HepG2 (cell line): Measurements from ENCODE around the gene CTIF. TPM values are rescaled to one million over a fixed set of nuclear protein-coding genes. Genes with fewer than 3 reads are reported as not detected.
A peak's percentile ranks its signal among the peaks of the same experiment; 100 is the strongest.

Experiments
- AGO2 ChIP-seq: fragments of 200-400 bp; formaldehyde crosslinking; optimal IDR thresholded peaks from 2 replicates; pipeline ENCODE3; 2017; ENCODE audit warnings: mild to moderate bottlenecking, low read depth, low read length, moderate library complexity
- CHD4 ChIP-seq: fragments of 200-600 bp; sonication (generic); IDR thresholded peaks from 2 replicates; pipeline ENCODE4 v1.7.0; 2017; ENCODE audit warnings: mild to moderate bottlenecking, low read length, borderline replicate concordance
- DPF2 ChIP-seq: sonication (generic); formaldehyde crosslinking; IDR thresholded peaks from 2 replicates; pipeline ENCODE4 v1.4.0; 2020; ENCODE audit warnings: mild to moderate bottlenecking, low read depth, missing genetic modification reagents, borderline replicate concordance
- ERF ChIP-seq: IDR thresholded peaks from 2 replicates; pipeline ENCODE4 v1.6.1; 2018; ENCODE audit warnings: missing biosample characterization, missing genetic modification reagents
- HOXA9 ChIP-seq: sonication (generic); formaldehyde crosslinking; IDR thresholded peaks from 2 replicates; pipeline ENCODE4 v1.8.1; 2022; ENCODE audit warnings: missing genetic modification reagents, mild to moderate bottlenecking, moderate library complexity, borderline replicate concordance
- MED13 ChIP-seq: sonication (generic); formaldehyde crosslinking; IDR thresholded peaks from 2 replicates; pipeline ENCODE4 v1.5.0; 2020; ENCODE audit warnings: missing genetic modification reagents
- MEIS2 ChIP-seq: sonication (generic); formaldehyde crosslinking; IDR thresholded peaks from 2 replicates; pipeline ENCODE4 v1.9.0; 2021; ENCODE audit warnings: mild to moderate bottlenecking, missing genetic modification reagents
- PCBP1 ChIP-seq: fragments of 200-400 bp; formaldehyde crosslinking; IDR thresholded peaks from 2 replicates; pipeline ENCODE4 v1.6.1; 2017; ENCODE audit warnings: mild to moderate bottlenecking, low read depth, low read length, borderline replicate concordance
- SAFB2 ChIP-seq: sonication (generic); formaldehyde crosslinking; IDR thresholded peaks from 2 replicates; pipeline ENCODE4 v1.5.1; 2020; ENCODE audit warnings: missing genetic modification reagents, low read depth, mild to moderate bottlenecking, borderline replicate concordance
- SALL1 ChIP-seq: sonication (generic); formaldehyde crosslinking; IDR thresholded peaks from 2 replicates; pipeline ENCODE4 v1.8.0; 2022; ENCODE audit warnings: mild to moderate bottlenecking, missing genetic modification reagents
- SIN3A ChIP-seq: IDR thresholded peaks from 2 replicates; pipeline ENCODE4 v1.6.1; 2011; ENCODE audit warnings: low read depth, mild to moderate bottlenecking, control low read depth, low read length, borderline replicate concordance
- SIX4 ChIP-seq: sonication (generic); formaldehyde crosslinking; IDR thresholded peaks from 2 replicates; pipeline ENCODE4 v1.4.0; 2020; ENCODE audit warnings: missing genetic modification reagents
- ZFAT ChIP-seq: sonication (generic); formaldehyde crosslinking; conservative IDR thresholded peaks from 2 replicates; pipeline ENCODE4 v1.8.1; 2023; ENCODE audit warnings: missing genetic modification reagents, inconsistent platforms
- ZIK1 ChIP-seq: sonication (generic); formaldehyde crosslinking; IDR thresholded peaks from 2 replicates; pipeline ENCODE4 v1.5.0; 2020; ENCODE audit warnings: mild to moderate bottlenecking, low read depth, missing genetic modification reagents, borderline replicate concordance
- ZNF292 ChIP-seq: sonication (generic); formaldehyde crosslinking; IDR thresholded peaks from 2 replicates; pipeline ENCODE4 v1.8.1; 2022; ENCODE audit warnings: mild to moderate bottlenecking, low read depth, missing genetic modification reagents, borderline replicate concordance
- ZNF383 ChIP-seq: sonication (generic); formaldehyde crosslinking; IDR thresholded peaks from 2 replicates; pipeline ENCODE4 v1.4.0; 2020; ENCODE audit warnings: missing genetic modification reagents, mild to moderate bottlenecking, borderline replicate concordance
- ZNF781 ChIP-seq: sonication (generic); formaldehyde crosslinking; IDR thresholded peaks from 2 replicates; pipeline ENCODE4 v1.5.1; 2020; ENCODE audit warnings: borderline replicate concordance, mild to moderate bottlenecking, missing genetic modification reagents; ENCODE audit errors: not compliant biosample characterization
- ZNF792 ChIP-seq: IDR thresholded peaks from 2 replicates; pipeline ENCODE4 v1.6.1; 2016
- polyA plus RNA-seq, 8 experiments: library from polyadenylated mRNA; depleted of rRNA in 3 of 8; stranded (reverse) in 7 of 8; unstranded in 1 of 8; fragments of >200 nt; fragmentation: Illumina TruSeq in 4 of 8; extraction: Trizol in 4 of 8; gene quantifications; 2 replicates each; pipeline versions ENCODE4 v1.2.1 to v1.2.3, GENCODE V29; 2011 to 2016; ENCODE audit warnings: low read depth in 4 of 8, missing spikeins in 1 of 8, mixed read lengths in 1 of 8; ENCODE audit not compliant: insufficient read depth in 1 of 8
- total RNA-seq, 5 experiments: library from RNA; depleted of rRNA; stranded (reverse); fragments of >200 nt; fragmentation: Illumina TruSeq; extraction: Trizol; gene quantifications; 2 replicates each; pipeline ENCODE4 v1.2.3, GENCODE V29; 2016; ENCODE audit warnings: low read depth in 1 of 5
- TF ChIP-seq, protein P1 (sequence below): sonication (generic); formaldehyde crosslinking; IDR thresholded peaks from 2 replicates; pipeline ENCODE4 v1.5.0; 2020; ENCODE audit warnings: missing genetic modification reagents, mild to moderate bottlenecking, borderline replicate concordance
- TF ChIP-seq, protein P2 (sequence below): sonication (generic); formaldehyde crosslinking; IDR thresholded peaks from 2 replicates; pipeline ENCODE4 v1.5.0; 2020; ENCODE audit warnings: mild to moderate bottlenecking, missing genetic modification reagents
- TF ChIP-seq, protein P3 (sequence below): sonication (generic); formaldehyde crosslinking; IDR thresholded peaks from 2 replicates; pipeline ENCODE4 v1.9.0; 2021; ENCODE audit warnings: missing genetic modification reagents, mild to moderate bottlenecking, borderline replicate concordance
- TF ChIP-seq, protein P4 (sequence below): sonication (generic); formaldehyde crosslinking; IDR thresholded peaks from 2 replicates; pipeline ENCODE4 v1.4.0; 2020; ENCODE audit warnings: missing genetic modification reagents; ENCODE audit errors: not compliant biosample characterization

CTIF gene
- total and polyA plus RNA-seq, 2 of the 13 experiments (the other 11 are each of a cell fraction or from before 2014, with no cell fraction given), result 18.2 to 28.0 TPM

DNA sequence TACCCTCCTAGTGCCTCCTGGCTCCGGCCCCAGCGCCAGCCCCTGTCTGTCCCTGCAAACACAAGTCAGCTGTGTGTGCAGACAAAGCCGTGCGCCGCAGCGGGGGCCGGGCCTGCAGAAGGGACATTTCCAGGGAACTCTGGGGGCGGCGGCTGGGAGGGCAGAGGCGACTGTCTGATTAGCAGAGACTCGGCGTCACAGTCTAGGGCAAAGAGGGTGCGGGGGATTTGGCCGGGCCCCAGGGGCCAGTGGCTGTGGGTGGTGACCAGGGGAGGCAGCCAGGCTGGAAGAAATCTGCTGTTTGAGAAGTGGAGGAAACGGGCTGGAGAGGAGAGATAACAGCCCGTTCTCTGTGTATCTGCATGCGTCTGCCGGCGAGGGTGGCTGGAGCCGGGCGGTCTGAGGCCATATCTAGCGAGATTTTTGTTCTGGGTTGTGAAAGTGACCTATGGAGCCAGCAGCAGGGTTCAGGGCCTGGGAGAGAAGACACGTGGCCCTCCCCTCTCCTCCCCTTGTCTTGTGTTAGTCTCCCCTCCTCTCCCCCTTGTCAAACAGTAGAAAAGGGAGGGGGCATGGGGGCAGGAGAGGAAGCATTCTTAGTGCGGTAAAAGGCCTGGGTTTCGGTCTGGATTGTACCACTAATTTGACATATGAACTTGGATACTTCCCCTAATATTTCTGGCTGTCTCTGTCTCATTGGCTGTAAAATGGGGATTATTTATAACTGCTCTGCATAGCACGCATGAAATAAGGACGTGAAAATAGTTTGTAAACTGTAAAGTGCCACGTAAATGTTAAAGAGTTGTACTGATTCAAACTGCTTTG, 242.5 kb downstream of the CTIF start (continued):
- TF ChIP-seq, protein P1, sequence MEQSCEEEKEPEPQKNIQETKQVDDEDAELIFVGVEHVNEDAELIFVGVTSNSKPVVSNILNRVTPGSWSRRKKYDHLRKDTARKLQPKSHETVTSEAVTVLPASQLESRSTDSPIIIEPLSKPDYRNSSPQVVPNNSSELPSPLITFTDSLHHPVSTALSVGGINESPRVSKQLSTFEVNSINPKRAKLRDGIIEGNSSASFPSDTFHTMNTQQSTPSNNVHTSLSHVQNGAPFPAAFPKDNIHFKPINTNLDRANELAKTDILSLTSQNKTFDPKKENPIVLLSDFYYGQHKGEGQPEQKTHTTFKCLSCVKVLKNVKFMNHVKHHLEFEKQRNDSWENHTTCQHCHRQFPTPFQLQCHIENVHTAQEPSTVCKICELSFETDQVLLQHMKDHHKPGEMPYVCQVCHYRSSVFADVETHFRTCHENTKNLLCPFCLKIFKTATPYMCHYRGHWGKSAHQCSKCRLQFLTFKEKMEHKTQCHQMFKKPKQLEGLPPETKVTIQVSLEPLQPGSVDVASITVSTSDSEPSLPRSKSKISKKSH (CRISPR knock-in tag), result no peak
- TF ChIP-seq MEIS2 (CRISPR knock-in tag), result 0 out of 2 replicates have a peak, but pooled peaks have one; percentile 26
- TF ChIP-seq PCBP1, result peak; percentile 88; the same call in 1 of the 2 replicates
- no peak; the same call in 1 of the 2 replicates for TF ChIP-seq SIX4 (CRISPR knock-in tag)
- peak; percentile 60 for TF ChIP-seq AGO2
- no peak for TF ChIP-seq SAFB2 (CRISPR knock-in tag)
- peak; percentile 41 for TF ChIP-seq ZNF792 (CRISPR knock-in tag)
- TF ChIP-seq ZIK1 (CRISPR knock-in tag), result no peak
- TF ChIP-seq MED13, result peak; percentile 37
- TF ChIP-seq DPF2 (CRISPR knock-in tag), result peak; percentile 4; the same call in 1 of the 2 replicates
- TF ChIP-seq SALL1, result peak; percentile 45; the same call in 1 of the 2 replicates
- TF ChIP-seq SIN3A, result peak; percentile 68; the same call in 1 of the 2 replicates
- TF ChIP-seq, protein P2, sequence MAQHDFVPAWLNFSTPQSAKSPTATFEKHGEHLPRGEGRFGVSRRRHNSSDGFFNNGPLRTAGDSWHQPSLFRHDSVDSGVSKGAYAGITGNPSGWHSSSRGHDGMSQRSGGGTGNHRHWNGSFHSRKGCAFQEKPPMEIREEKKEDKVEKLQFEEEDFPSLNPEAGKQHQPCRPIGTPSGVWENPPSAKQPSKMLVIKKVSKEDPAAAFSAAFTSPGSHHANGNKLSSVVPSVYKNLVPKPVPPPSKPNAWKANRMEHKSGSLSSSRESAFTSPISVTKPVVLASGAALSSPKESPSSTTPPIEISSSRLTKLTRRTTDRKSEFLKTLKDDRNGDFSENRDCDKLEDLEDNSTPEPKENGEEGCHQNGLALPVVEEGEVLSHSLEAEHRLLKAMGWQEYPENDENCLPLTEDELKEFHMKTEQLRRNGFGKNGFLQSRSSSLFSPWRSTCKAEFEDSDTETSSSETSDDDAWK (CRISPR knock-in tag), result no peak
- no peak for TF ChIP-seq ZNF383 (CRISPR knock-in tag)
- TF ChIP-seq ZFAT, result no peak
- TF ChIP-seq HOXA9 (CRISPR knock-in tag), result no peak
- TF ChIP-seq ZNF781 (CRISPR knock-in tag), result peak; percentile 22
- TF ChIP-seq, protein P3, sequence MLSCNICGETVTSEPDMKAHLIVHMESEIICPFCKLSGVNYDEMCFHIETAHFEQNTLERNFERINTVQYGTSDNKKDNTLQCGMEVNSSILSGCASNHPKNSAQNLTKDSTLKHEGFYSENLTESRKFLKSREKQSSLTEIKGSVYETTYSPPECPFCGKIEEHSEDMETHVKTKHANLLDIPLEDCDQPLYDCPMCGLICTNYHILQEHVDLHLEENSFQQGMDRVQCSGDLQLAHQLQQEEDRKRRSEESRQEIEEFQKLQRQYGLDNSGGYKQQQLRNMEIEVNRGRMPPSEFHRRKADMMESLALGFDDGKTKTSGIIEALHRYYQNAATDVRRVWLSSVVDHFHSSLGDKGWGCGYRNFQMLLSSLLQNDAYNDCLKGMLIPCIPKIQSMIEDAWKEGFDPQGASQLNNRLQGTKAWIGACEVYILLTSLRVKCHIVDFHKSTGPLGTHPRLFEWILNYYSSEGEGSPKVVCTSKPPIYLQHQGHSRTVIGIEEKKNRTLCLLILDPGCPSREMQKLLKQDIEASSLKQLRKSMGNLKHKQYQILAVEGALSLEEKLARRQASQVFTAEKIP (CRISPR knock-in tag), result no peak
- TF ChIP-seq, protein P4, sequence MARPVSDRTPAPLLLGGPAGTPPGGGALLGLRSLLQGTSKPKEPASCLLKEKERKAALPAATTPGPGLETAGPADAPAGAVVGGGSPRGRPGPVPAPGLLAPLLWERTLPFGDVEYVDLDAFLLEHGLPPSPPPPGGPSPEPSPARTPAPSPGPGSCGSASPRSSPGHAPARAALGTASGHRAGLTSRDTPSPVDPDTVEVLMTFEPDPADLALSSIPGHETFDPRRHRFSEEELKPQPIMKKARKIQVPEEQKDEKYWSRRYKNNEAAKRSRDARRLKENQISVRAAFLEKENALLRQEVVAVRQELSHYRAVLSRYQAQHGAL (CRISPR knock-in tag), result no peak
- TF ChIP-seq ZNF292 (CRISPR knock-in tag), result peak; percentile 97
- 0 out of 2 replicates have a peak, but pooled peaks have one; percentile 33 for TF ChIP-seq ERF (CRISPR knock-in tag)
- TF ChIP-seq CHD4, result peak; percentile 59
